Osteoblast (primary cell): ENCODE results near the gene UGT3A2. TPM values are rescaled to one million over a fixed set of nuclear protein-coding genes. Genes with fewer than 3 reads are reported as not detected.

ENCODE experiments used
- DNase-seq: peaks from one replicate; pipeline ENCODE4 v3.0.0; 2011; ENCODE audit warnings: low spot score, mixed read lengths; ENCODE audit not compliant: insufficient read length; ENCODE audit errors: missing footprints
- H2AFZ ChIP-seq: 2 replicates; pipeline ENCODE4 v1.6.0; 2011; ENCODE audit warnings: mild to moderate bottlenecking, low read length
- H3K27ac ChIP-seq: 2 replicates; pipeline ENCODE4 v1.5.1; 2011; ENCODE audit warnings: mild to moderate bottlenecking, low read depth, low read length, moderate library complexity
- H3K27me3 ChIP-seq: 2 replicates; pipeline ENCODE4 v1.6.0; 2012; ENCODE audit warnings: mild to moderate bottlenecking, control low read depth, inconsistent platforms, low read length, moderate library complexity; ENCODE audit not compliant: insufficient read depth
- H3K36me3 ChIP-seq: 2 replicates; pipeline ENCODE4 v1.5.1; 2011; ENCODE audit warnings: mild to moderate bottlenecking, low read length, control low read depth, moderate library complexity; ENCODE audit not compliant: insufficient read depth
- H3K4me1 ChIP-seq: 2 replicates; pipeline ENCODE4 v1.5.1; 2011; ENCODE audit warnings: mild to moderate bottlenecking, low read length, control low read depth, moderate library complexity; ENCODE audit not compliant: insufficient read depth
- H3K4me2 ChIP-seq: 2 replicates; pipeline ENCODE4 v1.6.0; 2011; ENCODE audit warnings: mild to moderate bottlenecking, low read length; ENCODE audit not compliant: insufficient read depth
- H3K4me3 ChIP-seq: fragments of 200-600 bp; sonication (generic); 3 replicates; pipeline ENCODE4 v1.5.1; 2012; ENCODE audit warnings: mild to moderate bottlenecking, low read length, inconsistent platforms; ENCODE audit not compliant: insufficient read depth
- H3K79me2 ChIP-seq: 2 replicates; pipeline ENCODE4 v1.6.0; 2012; ENCODE audit warnings: mild to moderate bottlenecking, low read length, control low read depth, inconsistent platforms; ENCODE audit not compliant: insufficient read depth
- H3K9me3 ChIP-seq: 2 replicates; pipeline ENCODE4 v1.5.1; 2011; ENCODE audit warnings: low read depth, low read length, control low read depth
- H4K20me1 ChIP-seq: 2 replicates; pipeline ENCODE4 v1.6.0; 2012; ENCODE audit warnings: mild to moderate bottlenecking, low read length, control low read depth; ENCODE audit not compliant: insufficient read depth
- total RNA-seq: library from RNA; depleted of rRNA; stranded (reverse); fragments of >200 nt; gene quantifications from 2 replicates; pipeline ENCODE4 v1.2.3, GENCODE V29; 2012
- TF ChIP-seq, protein P1 (sequence below): IDR thresholded peaks from 2 replicates; pipeline ENCODE4 v1.5.1; 2011; ENCODE audit warnings: mild to moderate bottlenecking, low read depth, low read length, moderate library complexity; ENCODE audit errors: extremely low read depth

Gene UGT3A2
- total RNA-seq, 1 donor, result under 0.01 TPM

DNA sequence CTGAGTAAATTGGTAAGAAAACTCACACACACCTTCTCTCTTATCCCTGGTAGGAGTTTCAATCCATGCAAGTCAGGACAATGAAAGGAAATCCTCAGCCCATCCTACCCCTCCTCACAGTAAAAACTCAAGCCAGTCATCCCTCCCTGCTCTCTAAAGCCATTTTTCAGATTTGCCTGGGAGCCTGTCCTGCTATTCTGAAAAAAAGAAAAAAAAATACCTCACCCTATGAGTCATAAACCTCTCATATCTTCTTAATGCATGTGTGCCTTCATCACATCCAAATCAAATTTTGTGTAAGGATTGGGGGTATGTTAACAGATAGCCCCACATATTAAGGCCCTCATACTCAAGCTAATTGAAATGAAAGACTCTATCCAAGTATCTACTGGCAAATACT is 14.1 kb downstream of the UGT3A2 start:
- Histone ChIP-seq H3K27me3 (peaks cover 16% of the 10 kb centered on the region), H3K36me3 (no peaks in the 10 kb centered on the region), H3K79me2 (no peaks in the 10 kb centered on the region), H3K9me3 (no peaks in the 10 kb centered on the region), H3K4me3 (no peak overlapping the region), H3K4me1 (no peaks in the 10 kb centered on the region), H4K20me1 (no peaks in the 10 kb centered on the region), H2AFZ (no peak overlapping the region), H3K27ac (no peak overlapping the region), H3K4me2 (no peak overlapping the region)
- DNase-seq, result peak; percentile 42
- TF ChIP-seq, protein P1, sequence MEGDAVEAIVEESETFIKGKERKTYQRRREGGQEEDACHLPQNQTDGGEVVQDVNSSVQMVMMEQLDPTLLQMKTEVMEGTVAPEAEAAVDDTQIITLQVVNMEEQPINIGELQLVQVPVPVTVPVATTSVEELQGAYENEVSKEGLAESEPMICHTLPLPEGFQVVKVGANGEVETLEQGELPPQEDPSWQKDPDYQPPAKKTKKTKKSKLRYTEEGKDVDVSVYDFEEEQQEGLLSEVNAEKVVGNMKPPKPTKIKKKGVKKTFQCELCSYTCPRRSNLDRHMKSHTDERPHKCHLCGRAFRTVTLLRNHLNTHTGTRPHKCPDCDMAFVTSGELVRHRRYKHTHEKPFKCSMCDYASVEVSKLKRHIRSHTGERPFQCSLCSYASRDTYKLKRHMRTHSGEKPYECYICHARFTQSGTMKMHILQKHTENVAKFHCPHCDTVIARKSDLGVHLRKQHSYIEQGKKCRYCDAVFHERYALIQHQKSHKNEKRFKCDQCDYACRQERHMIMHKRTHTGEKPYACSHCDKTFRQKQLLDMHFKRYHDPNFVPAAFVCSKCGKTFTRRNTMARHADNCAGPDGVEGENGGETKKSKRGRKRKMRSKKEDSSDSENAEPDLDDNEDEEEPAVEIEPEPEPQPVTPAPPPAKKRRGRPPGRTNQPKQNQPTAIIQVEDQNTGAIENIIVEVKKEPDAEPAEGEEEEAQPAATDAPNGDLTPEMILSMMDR, result no peak

DNA sequence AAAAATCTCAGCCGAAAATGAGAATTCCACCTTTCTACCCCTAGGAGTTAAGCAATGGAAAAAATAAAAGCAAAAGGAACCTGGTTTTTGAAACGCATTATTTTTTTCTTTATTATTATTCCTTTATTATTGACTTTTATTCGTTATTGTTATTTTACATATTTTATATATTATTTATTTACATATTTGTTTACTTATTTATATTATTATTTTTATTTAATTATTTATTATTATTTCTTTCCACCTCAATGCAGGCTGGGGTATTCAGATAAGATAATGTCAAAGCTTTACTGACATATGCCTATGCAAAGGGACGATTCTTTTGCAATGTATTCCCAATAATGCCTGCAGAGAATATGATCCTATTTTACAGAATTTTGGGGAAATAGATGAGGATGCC is 16.7 kb downstream of the UGT3A2 start:
- no peaks in the 10 kb centered on the region for H3K9me3 ChIP-seq
- no peaks in the 10 kb centered on the region for H3K79me2 ChIP-seq
- H3K27me3 ChIP-seq, result peaks cover 8% of the 10 kb centered on the region
- H3K4me1 ChIP-seq, result no peaks in the 10 kb centered on the region
- H2AFZ ChIP-seq, result no peak overlapping the region
- H3K4me2 ChIP-seq, result no peak overlapping the region
- TF ChIP-seq, protein P1, result no peak
- H3K36me3 ChIP-seq, result no peaks in the 10 kb centered on the region
- H4K20me1 ChIP-seq, result no peaks in the 10 kb centered on the region
- H3K27ac ChIP-seq, result no peak overlapping the region
- H3K4me3 ChIP-seq, result no peak overlapping the region
- no peak for DNase-seq

DNA sequence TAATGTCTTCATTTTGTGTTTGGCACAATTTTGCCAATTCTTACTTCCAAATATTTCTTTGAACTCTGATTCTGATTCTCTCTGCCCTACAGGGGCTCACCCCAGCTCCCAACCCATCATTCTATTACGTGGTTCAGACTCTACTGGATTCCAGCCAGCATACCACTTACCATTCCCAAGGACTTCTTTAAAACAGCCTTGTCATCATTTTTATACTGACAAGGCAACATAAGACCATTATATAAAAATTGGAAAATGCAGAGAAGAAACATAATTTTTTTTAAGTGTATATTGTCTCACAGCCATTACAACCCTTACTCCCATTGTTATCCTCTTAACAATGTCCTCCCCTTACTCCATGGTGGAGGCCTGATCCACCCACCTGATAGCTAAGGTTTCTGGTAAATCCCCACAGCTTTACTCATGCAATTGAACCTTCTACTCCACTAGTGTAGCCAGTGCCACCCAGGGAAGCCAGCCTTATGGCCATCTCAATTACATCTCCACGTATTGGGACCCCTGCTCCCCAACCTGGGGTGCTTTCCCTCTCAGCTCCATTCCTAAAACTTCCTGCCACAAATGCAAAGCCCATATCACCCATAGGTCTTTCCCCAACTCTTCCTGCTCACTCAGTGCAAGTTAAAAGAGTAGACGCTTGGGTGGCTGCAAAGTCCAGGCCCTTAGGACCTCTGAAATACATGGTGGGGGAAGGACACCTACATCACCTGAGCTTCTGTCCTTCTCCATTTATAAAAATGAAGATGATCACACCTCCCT is 19.1 kb downstream of the UGT3A2 start:
- H3K79me2 ChIP-seq, result no peaks in the 10 kb centered on the region
- no peak overlapping the region for H3K27ac ChIP-seq
- H3K36me3 ChIP-seq, result no peaks in the 10 kb centered on the region
- H4K20me1 ChIP-seq, result no peaks in the 10 kb centered on the region
- no peak overlapping the region for H2AFZ ChIP-seq
- H3K4me3 ChIP-seq, result no peak overlapping the region
- no peak overlapping the region for H3K4me2 ChIP-seq
- H3K4me1 ChIP-seq, result no peaks in the 10 kb centered on the region
- DNase-seq, result no peak
- H3K9me3 ChIP-seq, result no peaks in the 10 kb centered on the region
- no peaks in the 10 kb centered on the region for H3K27me3 ChIP-seq
- TF ChIP-seq, protein P1, result no peak

DNA sequence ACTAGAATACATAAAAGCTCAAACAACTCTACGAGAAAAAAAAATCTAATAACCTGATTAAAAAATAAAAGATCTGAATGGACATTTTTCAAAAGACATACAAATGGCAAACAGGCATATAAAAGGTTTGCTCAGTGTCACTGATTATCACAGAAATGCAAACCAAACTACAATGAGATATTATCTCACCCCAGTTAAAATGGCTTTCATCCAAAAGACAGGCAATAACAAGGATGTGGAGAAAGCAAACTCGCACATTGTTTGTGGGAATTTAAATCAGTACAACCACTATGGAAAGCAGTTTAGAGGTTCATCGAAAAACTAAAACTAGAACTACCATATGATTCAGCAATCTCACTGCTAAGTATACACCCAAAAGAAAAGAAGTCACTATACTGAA is 20.8 kb downstream of the UGT3A2 start:
- no peak overlapping the region for H3K27ac ChIP-seq
- no peaks in the 10 kb centered on the region for H3K27me3 ChIP-seq
- H3K4me3 ChIP-seq, result no peak overlapping the region
- TF ChIP-seq, protein P1, result no peak
- DNase-seq, result no peak
- H3K4me2 ChIP-seq, result no peak overlapping the region
- H3K79me2 ChIP-seq, result no peaks in the 10 kb centered on the region
- no peaks in the 10 kb centered on the region for H3K36me3 ChIP-seq
- no peaks in the 10 kb centered on the region for H3K4me1 ChIP-seq
- no peaks in the 10 kb centered on the region for H4K20me1 ChIP-seq
- no peak overlapping the region for H2AFZ ChIP-seq
- H3K9me3 ChIP-seq, result no peaks in the 10 kb centered on the region
